IMR-90 (cell line): ENCODE data around the gene GCLC. TPM values are rescaled to one million over a fixed set of nuclear protein-coding genes. Genes with fewer than 3 reads are reported as not detected.

Experiments used
- ATAC-seq: fragments of 200-7000 bp; cut with Tn5 transposase; 2 replicates; pipeline ENCODE4 v1.9.1; 2020; ENCODE audit warnings: low read depth, mild to moderate bottlenecking, moderate library complexity
- BruUV-seq: library from RNA; stranded (reverse); fragments of 400-500 nt; replicated peaks from 2 replicates; lab custom pipeline; 2021; lab: Mats Ljungman, UMichigan
- CTCF ChIA-PET: fragments of 300-600 bp; formaldehyde crosslinking; extraction: SDS; loops from one replicate; lab custom pipeline; 2021; ENCODE audit warnings: antibody characterized with exemption; lab: Yijun Ruan, JAX
- POLR2A ChIA-PET: fragments of 300-600 bp; sonication (Branson Sonifier 250); formaldehyde crosslinking; loops from one replicate; lab custom pipeline; 2022; ENCODE audit warnings: antibody characterized with exemption; ENCODE audit not compliant: unreplicated experiment; lab: Charles Lee
- DNase-seq: peaks from one replicate; pipeline ENCODE4 v3.0.0; 2013
- H2AFZ ChIP-seq: replicated peaks from 2 replicates; pipeline ENCODE3; 2013; ENCODE audit warnings: low read length, mild to moderate bottlenecking; ENCODE audit not compliant: poor library complexity
- H2AK5ac ChIP-seq: 2 replicates; pipeline ENCODE4 v1.6.1; 2013; ENCODE audit warnings: low read depth, low read length, inconsistent platforms
- H2AK9ac ChIP-seq: replicated peaks from 2 replicates; pipeline ENCODE3; 2013; ENCODE audit warnings: mild to moderate bottlenecking, low read depth, low read length, moderate library complexity; ENCODE audit not compliant: poor library complexity
- H2BK120ac ChIP-seq: 2 replicates; pipeline ENCODE4 v1.6.1; 2013; ENCODE audit warnings: low read depth, low read length, inconsistent platforms
- H2BK15ac ChIP-seq: 3 replicates; pipeline ENCODE4 v1.6.1; 2013; ENCODE audit warnings: low read depth, low read length, inconsistent platforms
- H2BK20ac ChIP-seq: 2 replicates; pipeline ENCODE4 v1.6.1; 2013; ENCODE audit warnings: low read depth, mild to moderate bottlenecking, inconsistent platforms, low read length, moderate library complexity
- H2BK5ac ChIP-seq: 2 replicates; pipeline ENCODE4 v1.6.1; 2013; ENCODE audit warnings: mild to moderate bottlenecking, low read depth, low read length, inconsistent platforms; ENCODE audit not compliant: poor library complexity, severe bottlenecking
- H3K14ac ChIP-seq: replicated peaks from 2 replicates; pipeline ENCODE4 v1.6.1; 2013; ENCODE audit warnings: low read depth, low read length, inconsistent platforms
- H3K18ac ChIP-seq: 2 replicates; pipeline ENCODE4 v1.6.1; 2013; ENCODE audit warnings: low read depth, low read length, control low read depth
- H3K23ac ChIP-seq: 2 replicates; pipeline ENCODE4 v1.6.1; 2013; ENCODE audit warnings: low read depth, low read length, inconsistent platforms
- H3K27ac ChIP-seq: 2 replicates; pipeline ENCODE4 v1.5.1; 2013; ENCODE audit warnings: mild to moderate bottlenecking, control low read depth, low read length; ENCODE audit not compliant: insufficient read depth
- H3K27me3 ChIP-seq: 2 replicates; pipeline ENCODE4 v1.6.1; 2013; ENCODE audit warnings: low read length; ENCODE audit not compliant: control insufficient read depth, insufficient read depth
- H3K36me3 ChIP-seq: 2 replicates; pipeline ENCODE4 v1.6.1; 2013; ENCODE audit warnings: low read length, mixed read lengths; ENCODE audit not compliant: control insufficient read depth, insufficient read depth
- H3K4ac ChIP-seq: 2 replicates; pipeline ENCODE4 v1.6.1; 2013; ENCODE audit warnings: low read depth, low read length, inconsistent platforms
- H3K4me1 ChIP-seq: 2 replicates; pipeline ENCODE4 v1.6.1; 2013; ENCODE audit warnings: low read length, mixed read lengths; ENCODE audit not compliant: control insufficient read depth, insufficient read depth
- H3K4me2 ChIP-seq: 2 replicates; pipeline ENCODE4 v1.6.1; 2013; ENCODE audit warnings: low read depth, mild to moderate bottlenecking, control low read depth, low read length, moderate library complexity
- H3K4me3 ChIP-seq: 2 replicates; pipeline ENCODE4 v1.5.1; 2013; ENCODE audit warnings: low read depth, mild to moderate bottlenecking, control low read depth, low read length, moderate library complexity; ENCODE audit not compliant: insufficient read depth
- H3K56ac ChIP-seq: 2 replicates; pipeline ENCODE4 v1.6.1; 2013; ENCODE audit warnings: low read length, inconsistent platforms; ENCODE audit not compliant: insufficient read depth; ENCODE audit errors: extremely low read depth
- H3K79me1 ChIP-seq, 2 experiments: 2 replicates each; pipeline ENCODE4 v1.6.1; 2013; ENCODE audit warnings: low read length in 2 of 2, inconsistent platforms in 1 of 2, low read depth in 1 of 2
- H3K9ac ChIP-seq: 2 replicates; pipeline ENCODE4 v1.6.1; 2013; ENCODE audit warnings: low read depth, low read length, control low read depth
- H3K9me1 ChIP-seq: 2 replicates; pipeline ENCODE4 v1.6.1; 2013; ENCODE audit warnings: low read length, inconsistent platforms; ENCODE audit not compliant: insufficient read depth
- H3K9me3 ChIP-seq: 2 replicates; pipeline ENCODE4 v1.6.1; 2013; ENCODE audit warnings: low read length; ENCODE audit not compliant: control insufficient read depth, insufficient read depth
- H4K20me1 ChIP-seq: 2 replicates; pipeline ENCODE4 v1.6.1; 2013; ENCODE audit warnings: low read length, inconsistent platforms; ENCODE audit not compliant: insufficient read depth
- H4K5ac ChIP-seq: 2 replicates; pipeline ENCODE4 v1.6.1; 2013; ENCODE audit warnings: mild to moderate bottlenecking, low read depth, low read length, control low read depth
- H4K8ac ChIP-seq, 2 experiments: 2 replicates each; pipeline ENCODE4 v1.6.1; 2013; ENCODE audit warnings: low read depth in 2 of 2, low read length in 2 of 2, control low read depth in 1 of 2, inconsistent platforms in 1 of 2
- H4K91ac ChIP-seq: 2 replicates; pipeline ENCODE4 v1.6.1; 2013; ENCODE audit warnings: low read depth, low read length, inconsistent platforms; ENCODE audit not compliant: insufficient read depth
- FOS ChIP-seq: fragments of 150-350 bp; IDR thresholded peaks from 2 replicates; pipeline ENCODE4 v1.6.1; 2016; ENCODE audit warnings: low read depth, low read length
- MAFK ChIP-seq: IDR thresholded peaks from 2 replicates; pipeline ENCODE4 v1.6.1; 2012; ENCODE audit warnings: low read depth, low read length, improper control_type of control experiment
- SMC3 ChIP-seq: fragments of 150-350 bp; IDR thresholded peaks from 2 replicates; pipeline ENCODE4 v1.6.1; 2016; ENCODE audit warnings: low read depth, mild to moderate bottlenecking, antibody characterized with exemption, low read length, moderate library complexity
- WGBS, 2 experiments: methylation state at CpG; one replicate each; pipeline versions ENCODE4 v1.1.5 to v1.1.7; 2013; ENCODE audit warnings: missing lambda C conversion rate in 2 of 2; ENCODE audit not compliant: insufficient read length in 1 of 2; ENCODE audit errors: extremely low coverage in 2 of 2; 5-methylcytosine and 5-hydroxymethylcytosine counted together
- dilution Hi-C: fragments of 300-500 bp; cut with HindIII; formaldehyde crosslinking; loops from one replicate; pipeline ENCODE4 v1.14.3; 2018; ENCODE audit warnings: low sequenced_read_pairs; ENCODE audit not compliant: unreplicated experiment
- in situ Hi-C: fragments of 300-500 bp; cut with MboI; formaldehyde crosslinking; loops from 3 replicates; pipeline ENCODE4 v1.14.3; 2019; ENCODE audit warnings: low sequenced_read_pairs, inconsistent platforms, mixed read lengths
- intact Hi-C: fragments of 100-400 bp; cut with micrococcal nuclease; formaldehyde crosslinking; loops from 2 replicates; pipeline ENCODE4 v1.10.0; 2022
- polyA plus RNA-seq, 3 experiments: library from polyadenylated mRNA; depleted of rRNA; stranded (reverse); fragments of >200 nt; gene quantifications; 2 replicates each; pipeline ENCODE4 v1.2.3, GENCODE V29; 2012; ENCODE audit warnings: low replicate concordance in 1 of 3
- total RNA-seq: library from RNA; depleted of rRNA; stranded (reverse); fragments of >200 nt; gene quantifications from 2 replicates; pipeline ENCODE4 v1.2.3, GENCODE V29; 2012

GCLC gene
- total and polyA plus RNA-seq, 2 of the 4 experiments (the other 2 are of a cell fraction) = 14.2 to 24.2 TPM

GRCh38 chr6:53497905-53498304 lies 47.0 kb downstream of the GCLC start:
- H4K8ac ChIP-seq = no peak overlapping the region; a peak in 1 of 4 replicates
- no peak overlapping the region for H4K91ac ChIP-seq
- no peak overlapping the region for H3K9ac ChIP-seq
- peaks cover 28% of the 10 kb centered on the region for H3K4me1 ChIP-seq
- peak overlapping the region; percentile 90 for H2BK5ac ChIP-seq
- no peak overlapping the region for H2AFZ ChIP-seq
- no peak overlapping the region for H2BK120ac ChIP-seq
- in situ Hi-C loops (loop anchor here (5.0 kb wide), 3 partner anchors 49 to 224 kb away; partner anchors contain the start of gene GCLC), dilution Hi-C loops (no loop called here), intact Hi-C loops (loop anchor here (2.0 kb wide), 1 partner anchor 295 kb away; no protein-coding TSS in a partner anchor)
- H3K27ac ChIP-seq = peak overlapping the region; percentile 46; the same call in 1 of the 2 replicates
- H3K9me1 ChIP-seq = peaks cover 18% of the 10 kb centered on the region
- H3K79me1 ChIP-seq = peaks cover 0 to 3% of the 10 kb centered on the region in 2 experiments; a peak in 1 of 4 replicates
- H3K14ac ChIP-seq = no peak overlapping the region; the same call in 1 of the 2 replicates
- CTCF ChIA-PET = interaction anchor here (0.5 to 1.7 kb wide), 4 partner anchors 13 to 458 kb away, joined by 3 to 7 read pairs (median 4); no protein-coding TSS in a partner anchor
- no peaks in the 10 kb centered on the region for H3K27me3 ChIP-seq
- ATAC-seq = no peak
- H2AK5ac ChIP-seq = no peak overlapping the region
- peak overlapping the region; percentile 11; the same call in 1 of the 2 replicates for H3K4me2 ChIP-seq
- H3K4ac ChIP-seq = no peak overlapping the region; the same call in 1 of the 2 replicates
- H3K18ac ChIP-seq = no peak overlapping the region
- H4K20me1 ChIP-seq = no peaks in the 10 kb centered on the region; the same call in 1 of the 2 replicates
- no peak for DNase-seq
- no peak overlapping the region for H4K5ac ChIP-seq
- H3K9me3 ChIP-seq = no peaks in the 10 kb centered on the region
- no peak overlapping the region; the same call in 1 of the 2 replicates for H2BK20ac ChIP-seq
- WGBS, 2 experiments = no CpG with 5 or more reads among the region's 2 CpGs
- no peak overlapping the region for H2AK9ac ChIP-seq
- H2BK15ac ChIP-seq = no peak overlapping the region
- H3K56ac ChIP-seq = no peak overlapping the region
- TF ChIP-seq MAFK = peak; percentile 50
- no peak for TF ChIP-seq SMC3
- no peak for TF ChIP-seq FOS
- no peak overlapping the region for H3K23ac ChIP-seq
- H3K36me3 ChIP-seq = peaks cover 16% of the 10 kb centered on the region
- POLR2A ChIA-PET = interaction anchor here (0.5 kb wide), 1 partner anchor 208 kb away, joined by 6 read pairs; no protein-coding TSS in a partner anchor
- BruUV-seq = no TSS peak
- H3K4me3 ChIP-seq = no peak overlapping the region
